ENCODE results near the gene GALNT9.

GRCh38 chr12:132246997-132247717 is 82.2 kb downstream of the GALNT9 start:
- TF ChIP-seq POLR2A (IDR thresholded peaks at IDR 0.05) (no peak), CTCF (IDR thresholded peaks at IDR 0.05) (no peak)

Measured in lower leg skin (tissue), 3 donors.